ENCODE results near the gene GPRIN2.
"Not testable (repeated sequence)": the region's sequence is repeated elsewhere in the genome, so short reads cannot be mapped to it uniquely, and the experiment has no call there.

The GPRIN2 gene

GRCh38 chr10:46516660-46517416, 39.6 kb downstream of the GPRIN2 start:
- no peak for DNase-seq

- no peak for DNase-seq
These were observed 40.7 kb downstream of the GPRIN2 start for GRCh38 chr10:46515793-46516192.

DNA sequence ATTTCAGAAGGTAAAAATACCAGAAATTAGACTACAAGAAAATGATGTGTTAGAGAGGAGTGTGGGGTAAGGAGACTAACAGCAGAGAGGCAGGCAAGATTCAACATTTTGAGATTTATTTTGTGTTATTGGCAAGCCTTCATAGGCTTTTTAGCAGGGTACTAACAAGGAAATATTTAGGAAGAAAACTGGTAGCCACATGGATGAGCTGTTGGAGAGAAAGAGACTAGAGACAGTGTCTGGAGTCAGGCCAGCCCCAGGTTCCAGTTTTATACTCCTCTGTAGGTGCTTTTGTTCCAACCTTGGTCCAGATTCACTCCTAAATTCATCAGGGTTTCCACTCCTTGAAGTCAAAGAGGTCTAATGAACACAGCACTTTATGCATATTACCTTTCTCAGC, 41.1 kb downstream of the GPRIN2 start:
- DNase-seq: no peak

GRCh38 chr10:46514899-46515298, 41.6 kb downstream of the GPRIN2 start:
- no peak for DNase-seq

DNA sequence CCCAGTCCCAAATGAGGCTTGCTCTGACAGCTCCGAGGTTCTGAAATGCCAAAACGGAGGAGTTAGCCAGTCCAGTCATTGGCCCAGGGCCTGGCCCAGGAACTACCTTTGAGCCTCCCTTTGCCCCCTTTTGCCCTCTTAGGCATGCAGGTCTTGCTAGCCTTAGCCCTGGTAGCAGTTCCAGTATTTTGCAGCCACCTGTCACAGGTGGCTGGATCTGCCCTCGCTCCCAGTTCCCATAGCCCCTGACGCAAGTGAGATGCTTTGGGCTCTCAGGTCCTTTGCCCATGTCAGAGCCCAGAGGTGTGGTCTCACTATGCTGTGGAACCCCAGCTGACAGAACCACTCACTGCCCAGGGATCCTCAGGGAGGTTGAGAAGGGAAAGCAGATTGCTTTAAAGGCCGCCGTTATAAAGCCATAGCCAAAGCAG, 42.0 kb downstream of the GPRIN2 start:
- DNase-seq: no peak

DNA sequence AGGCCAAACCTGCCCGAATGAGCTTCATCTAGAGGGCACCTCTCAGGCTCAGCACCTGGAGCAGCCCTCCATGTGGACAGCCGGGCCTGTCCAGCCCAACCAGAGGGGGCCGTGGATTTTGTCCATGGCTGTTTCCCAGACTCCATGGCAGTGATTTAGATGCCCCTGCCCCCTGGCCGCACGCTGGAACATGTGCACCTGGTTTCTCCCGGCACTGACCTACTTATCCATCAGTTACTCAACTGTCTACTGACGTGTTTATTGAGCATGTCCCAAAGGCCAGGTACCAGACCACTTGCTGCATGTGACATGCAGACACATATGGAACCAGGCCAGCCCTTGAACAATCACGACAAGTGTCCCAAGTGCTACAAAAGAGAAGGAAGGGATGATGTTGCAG, 43.1 kb downstream of the GPRIN2 start:
- DNase-seq: not testable (repeated sequence)

DNA sequence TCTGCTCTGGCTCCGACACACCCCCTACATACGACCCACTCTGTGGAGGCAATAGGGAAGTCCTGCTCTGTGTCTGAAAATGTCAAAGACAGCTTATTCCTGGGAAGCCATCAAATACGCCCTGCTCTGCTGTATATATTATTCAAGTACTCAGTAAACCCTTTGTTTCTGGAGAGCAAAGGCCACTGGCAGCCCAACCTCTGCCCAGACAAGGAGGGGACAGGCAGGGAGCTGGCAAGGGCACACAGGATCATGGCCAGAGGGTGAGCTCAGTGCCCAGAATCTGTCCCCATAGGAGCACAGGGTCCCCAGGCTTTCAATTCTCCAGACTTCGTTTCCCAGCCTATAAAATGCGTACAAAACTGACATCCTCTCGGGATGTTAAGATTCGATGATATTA, 43.7 kb downstream of the GPRIN2 start:
- DNase-seq: not testable (repeated sequence)

DNA sequence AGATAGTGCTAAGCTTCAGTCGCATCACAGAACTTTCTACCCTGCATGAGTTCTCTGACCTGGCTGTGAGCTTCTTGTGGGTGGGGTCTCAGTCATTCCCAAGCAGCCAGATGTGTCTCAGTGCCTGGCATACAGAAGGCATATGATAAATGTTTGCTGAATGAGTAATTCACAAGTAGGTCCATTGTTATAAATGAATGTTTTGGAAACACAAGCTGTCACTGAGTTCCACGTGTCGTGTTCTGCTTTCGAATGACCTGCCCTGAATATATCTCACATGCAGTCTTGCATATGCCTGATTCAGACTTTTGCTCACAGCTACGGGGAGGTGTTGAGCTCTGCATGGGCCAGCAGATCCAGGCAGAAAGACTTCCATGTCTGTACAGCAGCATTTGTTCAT, 44.5 kb downstream of the GPRIN2 start:
- DNase-seq: not testable (repeated sequence)
